PC-3 (cell line): ENCODE measurements around the gene CNGA1.

ENCODE experiments used
- CTCF ChIP-seq: fragments of 300-600 bp; sonication (generic); conservative IDR thresholded peaks from 2 replicates; pipeline ENCODE4 v1.5.1; 2017; ENCODE audit warnings: antibody characterized with exemption, low read depth, mild to moderate bottlenecking, low read length
- EZH2 ChIP-seq: fragments of 300-600 bp; sonication (generic); IDR thresholded peaks from one replicate; pipeline ENCODE4 v1.6.1; 2017; ENCODE audit warnings: antibody characterized with exemption, mild to moderate bottlenecking, low read length; ENCODE audit not compliant: unreplicated experiment
- EZH2phosphoT487 ChIP-seq: fragments of 300-600 bp; sonication (generic); IDR thresholded peaks from 2 replicates; pipeline ENCODE4 v1.6.1; 2018; ENCODE audit warnings: mild to moderate bottlenecking, antibody characterized with exemption, low read length, borderline replicate concordance

DNA sequence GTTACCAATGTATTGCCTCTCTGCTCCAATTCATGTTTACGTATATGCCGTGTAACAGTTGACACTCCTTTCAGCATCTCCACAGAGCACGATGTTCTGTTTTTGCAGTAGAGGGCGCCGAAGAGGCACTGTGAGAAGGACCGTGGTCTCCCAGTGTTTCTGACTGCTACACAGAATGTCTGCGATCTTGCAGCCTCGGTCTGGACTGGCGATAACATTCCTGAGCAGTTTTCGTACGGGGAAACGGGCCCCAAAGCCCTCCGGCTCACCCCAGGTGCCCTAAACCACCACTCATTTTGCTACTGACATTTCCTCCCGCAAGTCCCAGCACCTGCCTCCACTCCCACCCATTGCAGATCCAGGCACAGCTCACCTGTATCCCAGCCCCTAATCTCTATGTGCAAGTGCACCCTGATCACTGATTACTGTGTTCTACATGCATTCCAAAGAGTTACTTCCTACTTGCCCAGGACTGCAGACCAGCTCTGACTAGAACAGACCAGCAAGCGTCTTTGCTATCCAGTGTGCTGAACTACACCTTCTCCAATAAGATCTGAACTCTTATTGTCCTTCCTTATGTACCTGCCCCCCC lies 89.7 kb downstream of the CNGA1 start:
- TF ChIP-seq EZH2 (no peak), CTCF (peak; percentile 72), EZH2phosphoT487 (no peak)
